A549 (cell line): ENCODE results near the gene HAUS5.
"Not testable (repeated sequence)": the region's sequence is repeated elsewhere in the genome, so short reads cannot be mapped to it uniquely, and the experiment has no call there.

Experiments
- CTCF ChIP-seq: fragments of >200 bp; sonication (Bioruptor Twin); formaldehyde crosslinking; IDR thresholded peaks from 3 replicates; pipeline ENCODE4 v1.5.1; 2016
- JUN ChIP-seq, 2 experiments: fragments of >200 bp; sonication (Bioruptor Twin); formaldehyde crosslinking; IDR thresholded peaks; 2 replicates in 1 of 2; 3 replicates in 1 of 2; pipeline ENCODE4 v1.6.1; 2016 to 2017
- KDM5A ChIP-seq: fragments of 200-600 bp; sonication (generic); IDR thresholded peaks from 2 replicates; pipeline ENCODE4 v1.6.1; 2016; ENCODE audit warnings: antibody characterized with exemption, mild to moderate bottlenecking
- NR3C1 ChIP-seq: fragments of >200 bp; sonication (Bioruptor Twin); formaldehyde crosslinking; IDR thresholded peaks from 3 replicates; pipeline ENCODE4 v1.6.1; 2017
- POLR2A ChIP-seq: IDR thresholded peaks from 2 replicates; pipeline ENCODE4 v1.6.1; 2012; ENCODE audit warnings: mild to moderate bottlenecking, low read length
- SMC3 ChIP-seq: fragments of >200 bp; sonication (Bioruptor Twin); formaldehyde crosslinking; IDR thresholded peaks from 3 replicates; pipeline ENCODE4 v1.6.1; 2018; ENCODE audit warnings: inconsistent platforms

- not testable (repeated sequence) for TF ChIP-seq CTCF; SMC3; NR3C1; KDM5A; POLR2A; JUN (IDR thresholded peaks at IDR 0.05)
These were observed 17.5 kb upstream of the HAUS5 start for GRCh38 chr19:35595026-35595425.
